GM19467 (cell line): ENCODE measurements around the gene IL17F.

Experiments used
- ATAC-seq: cut with Tn5 transposase; IDR thresholded peaks from one replicate; pipeline ENCODE4 v1.9.1; 2021; ENCODE audit warnings: mild to moderate bottlenecking, moderate library complexity; ENCODE audit not compliant: unreplicated experiment

IL17F gene

DNA sequence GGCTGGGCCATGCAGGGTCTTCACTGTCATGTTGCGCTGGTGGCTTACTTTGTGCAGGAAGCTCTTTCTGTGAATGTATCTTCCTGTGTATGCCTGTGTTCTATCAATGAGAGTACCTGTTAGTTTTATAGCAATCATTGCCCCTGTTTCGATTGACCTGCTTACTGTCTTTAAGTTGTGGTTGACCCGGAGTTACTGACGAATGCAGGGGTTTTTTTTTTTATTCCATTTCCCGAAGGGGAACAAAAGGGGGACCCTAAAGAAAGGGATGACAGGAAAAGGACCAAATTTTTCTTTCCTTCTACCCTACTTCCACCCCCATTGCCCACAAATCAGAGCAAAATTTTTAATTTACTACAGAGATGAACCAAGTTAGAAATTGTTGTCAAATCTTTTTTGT lies at the start of gene IL17F:
Gene IL17F (minus strand): TSS at position 101 of the 400 bp plus-strand sequence. CDS start 71 bp downstream, at position 30.
- no peak for ATAC-seq

DNA sequence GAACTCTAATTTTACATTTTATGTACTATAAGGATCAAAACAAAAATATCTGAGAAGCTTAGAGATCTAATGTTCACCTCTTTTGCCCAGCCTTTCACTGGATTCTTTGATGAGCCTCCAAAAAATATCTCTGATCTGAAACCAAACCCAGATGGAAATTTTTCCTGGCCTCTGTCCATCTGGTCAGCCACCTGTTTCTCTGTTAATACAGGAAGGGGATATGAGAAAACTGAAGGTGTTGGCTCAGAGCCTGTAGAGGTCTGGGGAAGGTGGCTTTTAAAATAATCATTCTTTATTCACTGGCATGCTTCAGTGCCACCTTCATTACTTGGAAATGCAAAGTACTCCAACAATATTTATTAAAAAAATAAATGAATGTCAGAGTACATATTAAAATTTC lies 48.8 kb upstream of the IL17F start:
- ATAC-seq: no peak

DNA sequence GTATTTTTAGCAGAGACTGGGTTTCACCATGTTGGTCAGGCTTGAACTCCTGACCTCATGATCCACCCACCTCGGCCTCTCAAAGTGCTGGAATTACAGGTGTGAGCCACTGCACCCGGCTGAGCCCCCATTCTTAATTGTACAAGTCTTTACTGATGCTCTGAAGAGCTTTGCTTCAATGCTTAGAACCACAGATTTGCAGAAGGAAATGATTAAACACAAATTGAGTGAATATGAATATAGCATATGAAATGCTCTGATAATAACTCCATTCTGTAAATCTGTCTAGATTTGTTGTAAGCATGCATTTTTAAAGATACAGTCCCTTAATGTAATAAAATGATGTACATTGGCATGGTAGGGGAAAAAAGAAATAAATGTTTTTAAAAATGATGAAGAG lies 44.5 kb upstream of the IL17F start:
- no peak for ATAC-seq

DNA sequence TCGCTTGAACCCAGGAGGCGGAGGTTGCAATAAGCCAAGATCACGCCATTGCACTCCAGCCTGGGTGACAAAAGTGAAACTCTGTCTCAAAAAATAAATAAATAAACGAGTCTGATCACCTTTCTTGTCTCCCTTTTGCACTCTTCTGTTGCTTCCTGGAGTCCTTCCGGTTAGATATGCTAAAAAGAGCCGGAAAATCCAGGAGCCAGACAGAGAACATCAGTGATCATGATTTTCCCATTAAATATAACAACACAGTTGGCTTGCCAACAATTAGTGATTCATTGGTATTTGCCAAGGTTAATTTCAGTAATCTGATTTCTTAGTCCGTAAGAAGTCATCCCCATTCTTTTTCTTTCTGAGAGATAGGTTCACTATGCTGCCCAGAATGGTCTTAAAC lies 43.9 kb upstream of the IL17F start:
- no peak for ATAC-seq

DNA sequence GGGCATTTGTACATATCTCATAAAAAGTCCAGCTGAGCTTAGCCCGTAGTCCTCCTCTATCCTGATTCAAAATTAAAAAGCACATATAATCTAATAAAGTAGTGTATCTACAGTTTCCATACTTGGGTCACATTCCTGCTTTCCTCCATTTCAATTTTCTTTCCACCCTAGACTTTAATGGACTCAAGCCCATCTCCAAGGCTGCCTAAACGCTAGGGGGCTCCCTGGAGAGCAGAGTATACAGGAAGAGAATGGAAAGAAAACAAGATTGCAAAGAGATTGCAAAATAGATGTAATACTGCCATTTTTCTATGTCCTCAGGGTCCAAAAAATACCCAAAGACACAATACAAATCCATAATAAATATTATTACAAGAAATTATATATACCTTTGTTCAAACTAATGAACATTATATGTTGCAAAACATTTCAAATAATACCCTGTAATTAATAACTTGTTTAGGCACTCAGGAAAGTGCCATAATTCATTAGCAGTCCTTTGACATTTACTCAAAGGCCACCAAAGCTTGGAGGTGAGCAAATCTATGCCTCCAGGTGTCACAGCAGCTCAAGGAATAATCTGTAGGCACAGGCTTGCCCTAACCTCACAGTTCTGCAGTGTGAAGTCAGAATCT lies 42.6 kb upstream of the IL17F start:
- no peak for ATAC-seq

DNA sequence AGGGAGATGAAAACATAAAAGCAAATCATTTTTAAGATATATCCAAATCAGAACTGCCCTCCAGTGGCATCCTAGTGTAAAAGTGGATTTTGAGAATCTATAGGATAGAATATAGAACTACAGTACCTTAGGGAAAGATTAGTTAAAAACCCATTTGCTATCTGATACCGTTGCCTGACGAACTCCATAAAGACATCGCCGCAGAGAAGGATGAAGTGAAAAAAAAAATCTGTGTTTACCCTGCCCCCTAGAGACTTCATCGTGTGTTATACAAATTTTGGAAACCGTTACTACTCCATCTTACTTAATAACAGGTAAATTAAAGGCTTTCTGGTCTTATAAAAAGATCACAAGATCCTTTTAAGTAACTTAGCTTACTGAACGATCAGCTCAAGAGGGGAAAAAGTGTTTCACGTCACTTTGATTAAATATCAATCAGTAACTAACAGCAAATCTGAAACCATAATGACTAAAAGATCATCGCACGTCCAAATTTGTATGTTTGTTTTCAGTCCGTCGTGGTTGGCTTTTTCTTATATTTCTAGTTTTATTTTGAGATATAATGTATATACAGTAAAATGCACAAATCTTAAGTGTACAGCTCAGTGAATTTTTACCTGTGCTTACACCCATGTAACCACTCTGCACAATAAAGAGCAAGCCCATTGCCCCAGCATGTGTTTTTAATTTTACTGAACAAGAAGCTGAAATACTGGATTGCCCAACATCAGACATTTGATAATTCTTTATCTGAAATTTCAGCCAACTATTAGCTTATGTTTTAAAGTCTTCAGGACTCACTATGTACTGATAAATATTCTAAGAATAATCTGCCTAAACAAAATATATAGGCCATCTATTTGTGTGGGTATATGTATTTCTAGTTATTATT lies 41.1 kb upstream of the IL17F start:
- ATAC-seq: no peak

DNA sequence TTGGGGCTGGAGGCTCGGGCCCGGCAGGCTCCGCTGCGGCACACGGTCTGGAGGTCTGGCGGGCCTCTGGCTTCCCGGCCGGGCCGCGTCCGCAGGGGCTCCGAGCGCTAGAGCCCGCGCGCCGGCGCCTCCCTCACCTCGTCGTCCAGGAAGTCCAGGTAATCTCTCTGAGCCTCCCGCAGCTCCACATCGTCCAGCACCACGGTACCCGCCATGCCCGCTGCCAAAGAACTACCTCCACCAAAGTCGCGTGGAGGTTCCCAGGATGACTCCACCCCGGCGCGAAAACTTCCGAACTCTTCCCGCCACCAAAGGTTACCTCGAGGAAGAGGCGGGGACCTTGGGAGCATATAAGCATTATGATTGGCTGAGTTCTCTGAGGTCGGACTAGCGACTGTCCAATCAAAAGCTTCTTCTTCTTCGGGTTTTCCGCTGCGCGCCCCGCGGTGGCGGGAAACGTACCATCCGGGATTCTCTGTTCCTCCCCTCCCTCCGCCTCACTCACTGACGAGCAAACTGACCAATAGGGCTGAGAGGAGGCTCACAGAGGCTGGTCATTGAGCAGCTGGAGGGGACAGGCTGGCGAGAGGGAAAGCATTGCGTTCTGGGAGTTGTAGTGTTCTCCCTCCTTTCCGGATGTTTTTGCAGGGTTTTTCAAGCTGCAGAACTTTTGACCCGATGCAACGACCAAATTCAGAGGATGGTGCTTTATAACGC lies 40.3 kb upstream of the IL17F start, which contains the start of gene MCM3:
Gene MCM3 (minus strand): TSS at position 283 of the 717 bp plus-strand sequence. CDS start 68 bp downstream, at position 215.
- ATAC-seq: peak; percentile 99

DNA sequence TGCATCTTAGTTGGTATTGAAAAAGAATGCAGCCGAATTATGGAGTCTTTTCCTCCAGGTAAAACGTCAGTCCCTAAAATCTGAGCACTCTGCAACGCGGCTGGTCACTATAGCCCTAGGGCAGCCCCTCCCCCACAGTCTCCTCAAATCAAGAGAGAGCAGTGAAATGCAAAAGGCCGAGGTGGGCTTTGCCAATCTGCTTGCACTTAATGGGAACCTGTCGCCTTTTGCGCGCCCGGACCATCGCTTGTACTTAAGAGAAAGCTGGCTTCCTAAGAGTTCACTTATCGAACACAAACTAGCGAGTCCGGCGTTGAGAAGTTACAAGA lies 39.8 kb upstream of the IL17F start:
- ATAC-seq: no peak

DNA sequence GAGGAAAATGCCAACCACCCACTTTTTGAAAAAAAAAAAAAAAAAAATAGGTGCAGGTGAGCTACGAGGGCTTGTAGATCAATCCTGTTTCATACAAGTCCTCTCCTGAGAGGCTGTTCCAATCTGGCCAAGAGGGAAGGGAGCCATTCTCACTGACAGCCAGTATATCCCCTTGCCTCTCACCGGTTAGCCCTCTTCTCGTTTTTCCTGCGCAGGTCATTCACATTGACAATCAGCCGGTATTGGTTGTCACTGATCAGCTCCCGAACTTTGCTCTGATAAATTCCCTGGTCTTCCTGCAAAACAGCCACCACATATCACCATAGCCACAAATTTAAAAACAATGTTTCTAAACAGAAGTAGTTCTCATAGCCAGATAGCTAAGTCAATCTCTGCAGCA lies 38.8 kb upstream of the IL17F start:
- no peak for ATAC-seq

DNA sequence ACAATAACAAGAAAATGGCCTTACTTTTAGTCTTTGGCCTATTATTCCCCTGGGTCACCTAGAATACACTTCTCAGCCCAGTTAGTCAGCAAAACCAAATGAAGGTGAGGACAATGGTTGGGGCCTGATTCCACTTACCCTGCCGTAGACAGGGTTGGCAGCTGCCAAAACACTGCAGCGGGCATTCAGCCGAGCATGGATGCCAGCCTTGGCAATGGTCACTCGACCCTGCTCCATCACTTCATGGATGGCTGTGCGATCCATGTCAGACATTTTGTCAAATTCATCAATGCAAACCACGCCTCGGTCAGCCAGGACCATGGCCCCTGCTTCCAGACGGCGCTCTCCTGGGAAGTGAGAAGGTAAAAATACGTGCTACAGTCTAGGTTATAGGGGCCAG lies 31.8 kb upstream of the IL17F start:
- no peak for ATAC-seq

DNA sequence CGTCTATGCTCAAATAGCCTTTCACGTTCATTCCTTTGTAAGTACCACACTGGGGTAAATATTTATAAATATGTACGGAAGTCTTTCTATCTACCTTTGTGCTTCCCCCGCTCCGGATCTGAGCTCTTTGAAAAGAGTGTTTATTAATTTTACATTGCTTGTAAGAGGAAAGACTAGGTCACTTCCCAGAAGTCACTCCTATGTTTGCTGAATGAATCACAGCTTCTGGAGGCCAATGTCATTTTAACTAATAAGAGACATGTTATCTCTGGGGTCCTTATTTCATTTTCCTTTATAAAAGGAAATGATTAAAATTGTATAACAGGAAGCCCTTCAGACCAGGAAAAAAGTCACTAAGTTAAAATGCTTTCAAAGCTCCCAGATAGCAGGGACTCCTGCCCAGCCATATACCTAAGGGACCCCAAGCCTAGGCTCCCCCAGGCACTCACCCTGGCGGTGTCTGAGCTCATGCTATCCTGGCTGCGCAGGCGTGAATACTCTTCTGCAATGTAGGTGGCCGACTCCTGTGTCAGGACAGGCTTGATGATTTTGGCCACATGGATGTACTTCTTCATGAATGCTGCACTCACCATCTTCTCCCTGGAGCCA lies 27.7 kb upstream of the IL17F start:
- ATAC-seq: no peak

DNA sequence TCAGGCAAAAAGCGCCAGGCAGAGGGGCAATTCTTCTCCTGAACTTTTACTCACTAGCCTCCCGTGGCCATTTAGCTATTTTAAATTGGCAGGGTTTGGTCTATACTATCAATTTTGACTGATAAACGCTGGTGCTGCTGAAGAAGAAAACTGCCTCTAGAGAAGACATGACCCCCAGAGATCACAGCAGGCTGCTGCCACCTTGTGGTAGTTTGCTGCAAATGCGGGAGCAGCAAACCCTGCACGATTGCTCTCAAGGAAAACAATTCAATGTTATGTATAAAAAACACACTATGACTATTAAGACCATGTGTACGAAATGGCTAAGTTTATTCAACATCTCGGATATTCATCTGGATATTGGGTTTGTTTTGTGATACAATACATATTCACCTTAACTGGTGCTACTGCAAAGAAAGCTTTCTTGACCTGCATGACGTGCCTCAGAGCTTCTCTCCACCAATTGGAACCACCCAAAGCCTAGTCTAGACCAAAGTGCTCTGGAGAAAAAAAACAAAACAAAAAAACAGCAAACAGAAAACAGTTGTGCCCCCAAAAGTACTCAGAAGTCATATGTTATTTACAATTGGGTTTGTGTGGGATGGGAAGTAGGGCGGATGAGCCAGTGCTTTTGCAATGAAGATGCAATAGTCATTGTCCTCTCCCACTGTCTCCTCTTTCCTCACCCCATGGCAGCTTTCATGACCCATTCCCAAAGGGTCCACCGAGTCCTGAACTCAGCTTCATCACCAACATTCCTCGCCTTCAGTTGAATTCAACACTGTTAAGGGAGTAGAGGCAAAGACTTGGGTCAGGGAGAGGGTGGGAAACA lies 19.6 kb upstream of the IL17F start:
- peak; percentile 68 for ATAC-seq

DNA sequence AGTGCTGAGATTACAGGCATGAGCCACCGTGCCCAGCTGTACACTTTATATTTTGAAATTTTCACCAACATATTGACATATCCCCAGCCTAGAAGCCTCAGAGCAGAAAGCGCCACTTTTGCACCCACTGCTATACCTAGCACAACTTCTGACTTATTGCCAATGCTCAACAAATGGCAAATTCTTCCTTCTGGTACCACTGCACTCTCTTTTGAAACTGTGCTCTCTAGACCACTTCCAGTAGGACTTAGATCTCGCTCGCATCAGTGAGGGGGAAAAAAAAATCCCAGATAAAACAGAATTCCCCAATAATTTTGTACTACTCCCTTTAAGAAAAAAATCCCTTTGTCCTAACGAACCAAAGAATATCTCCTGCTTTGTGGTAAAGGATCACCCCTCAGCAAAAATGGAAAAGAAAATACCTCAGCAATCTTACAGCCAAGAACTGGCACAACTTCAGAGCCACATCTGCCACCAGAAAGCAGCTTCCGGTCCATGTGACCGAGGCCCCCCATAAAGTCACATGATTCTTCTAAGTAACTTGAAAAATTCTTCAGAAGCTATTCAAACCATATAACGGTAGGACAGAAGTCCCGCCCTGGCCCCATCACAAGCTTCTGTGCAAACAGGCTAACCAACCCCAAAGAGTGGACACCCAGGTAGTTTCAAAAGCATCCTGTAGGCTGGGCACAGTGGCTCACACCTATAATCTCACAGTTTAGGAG lies 18.5 kb upstream of the IL17F start:
- no peak for ATAC-seq

DNA sequence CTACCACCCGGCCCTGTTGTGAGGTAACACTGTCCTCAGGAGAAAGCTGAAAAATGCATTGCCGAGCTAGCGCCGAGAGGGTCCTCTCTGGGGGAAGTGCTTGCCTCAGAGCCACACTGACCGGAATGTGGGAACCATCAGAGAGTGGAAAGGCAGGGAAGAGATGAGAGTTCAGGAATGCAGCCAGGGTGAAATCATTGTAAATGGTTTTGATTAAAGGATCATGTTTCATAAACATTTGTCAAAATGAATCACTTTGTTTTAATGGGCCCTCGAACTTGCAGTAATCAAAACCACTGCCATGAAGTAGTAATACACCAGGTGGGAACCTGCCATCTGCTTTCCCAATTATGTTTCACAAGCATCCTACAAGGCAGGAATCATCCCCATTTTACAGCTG lies 16.9 kb upstream of the IL17F start:
- ATAC-seq: no peak

DNA sequence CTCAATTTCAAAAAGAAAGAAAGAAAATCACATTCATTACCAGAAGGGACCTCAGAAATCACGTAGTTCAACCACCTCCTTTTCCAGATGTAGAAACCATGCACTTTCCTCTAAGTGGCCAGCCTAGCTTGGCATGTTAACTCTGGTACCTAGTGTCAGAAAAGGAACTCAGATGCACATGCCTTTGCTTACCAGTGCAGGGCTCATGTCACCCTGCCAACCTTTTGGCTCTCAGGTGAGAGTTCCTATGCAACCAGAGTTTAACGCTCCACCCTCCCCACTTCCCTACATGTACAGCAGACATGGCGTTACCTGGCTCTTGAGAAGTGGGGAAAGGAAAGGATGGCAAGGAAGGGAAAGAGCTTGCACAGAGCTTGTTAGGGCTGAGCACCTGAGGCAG lies 16.3 kb upstream of the IL17F start:
- no peak for ATAC-seq

DNA sequence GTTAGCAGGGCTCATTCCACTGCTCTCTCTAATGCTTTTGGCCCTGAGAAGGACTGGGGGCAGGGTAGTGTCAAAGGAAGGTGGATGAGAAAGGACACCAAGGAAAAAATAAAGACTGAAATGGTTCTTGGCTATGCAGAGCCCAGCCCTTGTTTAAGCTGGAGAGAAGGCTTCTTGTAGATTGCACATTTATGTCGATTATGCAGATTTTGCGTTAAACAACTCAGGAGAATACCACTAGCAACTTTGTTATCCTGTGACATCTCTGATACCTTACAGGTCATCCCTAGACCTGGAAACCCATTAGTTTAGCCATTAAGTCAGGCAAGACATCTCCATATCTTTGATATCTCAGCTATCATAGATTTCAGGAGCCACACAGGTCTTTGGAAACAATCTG lies 11.1 kb upstream of the IL17F start:
- no peak for ATAC-seq

DNA sequence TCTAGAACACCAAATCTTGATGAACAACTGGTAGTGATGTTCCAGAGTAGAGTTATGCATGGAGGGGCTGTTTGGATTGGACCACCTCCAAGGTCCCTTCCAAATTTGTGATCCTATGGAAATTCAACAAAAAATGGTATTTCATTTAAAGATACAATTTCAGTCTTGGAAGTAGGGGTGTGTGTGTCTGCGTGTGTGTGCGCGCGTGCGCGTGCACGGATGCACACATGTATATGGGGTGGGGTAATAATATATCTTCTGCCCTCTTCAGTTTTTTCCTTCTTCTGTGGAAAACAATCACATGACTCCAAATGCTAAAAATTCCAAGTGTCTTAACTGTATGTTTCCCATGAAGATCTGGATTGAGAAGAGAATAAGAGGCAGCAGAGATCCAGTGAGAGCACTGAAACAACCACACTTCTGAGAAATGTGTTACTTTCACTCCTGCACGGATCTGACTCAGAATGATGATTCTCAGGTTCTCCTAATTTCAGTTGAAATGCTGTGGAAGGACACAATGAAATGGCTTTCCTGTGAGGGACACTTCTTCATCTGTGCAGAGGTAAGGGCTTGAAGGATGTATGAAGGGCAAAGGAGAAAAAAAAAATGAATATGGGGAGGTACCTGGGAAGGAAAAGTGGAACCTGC lies 10.6 kb upstream of the IL17F start:
- no peak for ATAC-seq

DNA sequence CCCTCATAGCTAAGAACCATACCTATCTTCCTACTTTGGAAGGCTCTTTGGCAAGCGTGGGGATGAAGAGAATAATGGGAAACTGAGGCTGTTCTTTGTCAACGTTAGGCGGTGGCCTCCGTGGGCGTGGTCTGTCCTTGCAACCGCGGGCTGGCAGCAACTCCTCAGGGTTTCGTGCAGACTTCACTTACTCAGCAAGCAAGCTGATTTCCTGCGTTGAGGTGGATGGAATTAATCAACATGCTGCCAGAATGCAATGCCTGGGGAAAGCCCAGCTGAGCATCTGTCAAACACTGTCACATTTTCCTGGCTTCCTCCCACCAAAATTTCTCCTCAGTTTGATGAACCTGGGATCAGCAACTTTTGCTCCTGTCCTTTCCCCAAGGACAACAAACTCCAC lies 9.2 kb upstream of the IL17F start:
- no peak for ATAC-seq

DNA sequence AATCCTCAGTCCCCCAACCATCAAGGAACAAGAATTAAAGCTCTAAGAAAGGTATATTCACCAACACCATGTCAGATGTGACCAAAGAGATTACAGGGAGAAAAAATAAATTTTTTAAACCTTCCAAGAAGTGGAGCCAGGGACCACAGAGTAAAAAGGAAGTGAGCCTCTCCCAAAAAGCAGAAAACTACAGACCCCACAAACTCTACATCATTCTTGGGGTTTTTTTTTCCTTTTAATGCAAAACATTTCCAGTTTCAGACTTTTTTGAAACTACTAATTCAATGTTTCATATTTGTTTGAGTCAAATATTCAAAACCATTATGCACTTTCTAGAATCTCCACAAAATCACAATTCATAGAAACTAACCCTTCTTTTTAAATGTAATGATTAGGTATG lies 6.8 kb upstream of the IL17F start:
- no peak for ATAC-seq
